NCI-H1436 (cell line): ENCODE measurements around the gene PLEKHM3.

Experiments
- DNase-seq: peaks from one replicate; lab custom pipeline; 2025; lab: John Stamatoyannopoulos, UW

PLEKHM3 gene

GRCh38 chr2:207860685-207861084 lies 164.6 kb downstream of the PLEKHM3 start:
- no peak for DNase-seq

GRCh38 chr2:207855591-207855990 lies 169.7 kb downstream of the PLEKHM3 start:
- DNase-seq = no peak

GRCh38 chr2:207854484-207855440 lies 170.6 kb downstream of the PLEKHM3 start:
- DNase-seq = no peak

- no peak for DNase-seq
Observed at GRCh38 chr2:207852791-207853190, 172.5 kb downstream of the PLEKHM3 start.

GRCh38 chr2:207849443-207849842 lies 175.9 kb downstream of the PLEKHM3 start:
- DNase-seq = no peak

DNA sequence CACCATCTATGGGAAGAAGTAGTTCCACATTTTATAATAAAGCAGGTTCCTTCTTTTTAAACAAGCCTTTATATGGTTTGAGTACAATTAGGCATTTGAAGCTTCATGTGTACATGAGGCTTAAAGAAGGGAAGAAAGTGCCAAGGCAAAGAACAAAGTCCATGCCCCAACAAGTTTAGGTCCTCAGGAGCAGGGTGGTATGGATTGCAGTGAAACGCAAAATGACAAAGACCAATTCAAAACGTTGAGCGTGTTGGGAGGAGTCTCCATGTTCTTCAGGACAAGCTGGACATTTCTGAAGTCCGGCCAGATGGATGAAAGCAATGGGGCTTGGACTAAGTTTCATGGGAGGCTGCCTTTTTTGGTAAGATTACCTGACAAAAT lies 176.8 kb downstream of the PLEKHM3 start:
- no peak for DNase-seq

DNA sequence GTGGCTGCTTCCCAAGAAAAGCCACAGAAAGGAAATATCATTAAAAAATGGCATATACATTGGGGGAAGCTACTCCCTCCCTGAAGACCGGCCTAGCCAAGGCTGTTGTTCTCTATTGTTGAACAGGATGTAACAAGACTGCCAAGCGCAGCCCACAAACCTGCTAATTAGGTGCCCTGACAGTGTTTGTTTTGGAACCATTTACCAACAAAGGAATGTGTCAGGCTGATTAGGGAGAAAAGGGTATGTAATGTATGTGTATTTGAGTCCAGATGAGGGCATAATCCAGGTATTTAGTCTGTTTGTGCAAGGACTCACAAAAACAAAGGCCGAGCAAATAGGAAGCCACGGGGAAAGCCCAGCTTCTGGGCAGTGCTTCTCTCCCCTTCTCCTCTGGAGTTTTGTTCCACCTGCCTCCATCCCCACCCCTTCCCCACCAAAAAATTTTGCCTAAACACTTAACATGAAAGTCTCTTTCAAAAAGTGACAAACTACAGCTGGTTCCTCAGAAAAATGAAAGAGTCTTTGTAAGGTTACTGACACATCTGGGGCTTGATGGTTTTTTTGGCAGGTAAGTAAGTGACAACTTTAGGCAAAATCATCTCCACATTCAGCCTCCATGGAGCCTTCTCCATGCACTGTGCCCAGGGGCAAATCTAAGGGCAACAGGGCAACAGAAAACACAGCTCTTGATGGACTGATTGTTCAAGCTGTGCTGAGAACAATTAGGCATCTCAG lies 177.4 kb downstream of the PLEKHM3 start:
- peak; percentile 70 for DNase-seq

DNA sequence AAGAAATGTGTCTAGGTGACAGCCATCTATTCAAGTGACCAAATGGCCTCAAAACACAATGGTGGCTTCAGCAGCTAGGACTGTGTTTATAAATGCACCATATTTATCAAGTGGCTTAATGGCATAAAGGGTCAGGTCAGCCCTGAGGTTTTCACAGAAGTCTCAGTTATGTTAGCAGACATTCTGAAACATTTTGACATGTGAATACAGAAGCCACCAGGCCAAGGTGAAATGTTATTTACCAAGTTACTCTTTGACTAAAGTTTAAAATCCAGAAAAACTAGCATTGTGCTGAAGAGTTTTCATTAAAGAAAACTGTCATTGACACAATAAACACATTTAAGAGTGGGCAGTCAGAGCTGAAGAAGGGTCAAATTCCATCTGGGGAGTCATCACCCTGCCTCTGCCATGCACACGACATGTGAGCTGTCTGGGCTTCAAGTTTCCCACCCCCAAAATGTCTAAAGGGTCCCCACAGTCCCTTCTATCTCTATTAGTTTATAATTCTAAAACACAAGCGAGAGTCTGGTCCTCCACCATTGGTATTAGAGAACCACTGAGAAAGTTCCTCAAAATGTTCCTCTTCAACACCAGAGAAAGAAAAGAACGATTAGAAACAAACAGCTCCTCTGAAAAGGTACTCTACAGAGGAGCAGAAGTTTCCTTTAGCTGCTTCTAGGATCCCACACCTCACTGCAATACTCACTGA lies 178.1 kb downstream of the PLEKHM3 start:
- no peak for DNase-seq

GRCh38 chr2:207845202-207845864 lies 180.0 kb downstream of the PLEKHM3 start:
- peak; percentile 41 for DNase-seq

DNA sequence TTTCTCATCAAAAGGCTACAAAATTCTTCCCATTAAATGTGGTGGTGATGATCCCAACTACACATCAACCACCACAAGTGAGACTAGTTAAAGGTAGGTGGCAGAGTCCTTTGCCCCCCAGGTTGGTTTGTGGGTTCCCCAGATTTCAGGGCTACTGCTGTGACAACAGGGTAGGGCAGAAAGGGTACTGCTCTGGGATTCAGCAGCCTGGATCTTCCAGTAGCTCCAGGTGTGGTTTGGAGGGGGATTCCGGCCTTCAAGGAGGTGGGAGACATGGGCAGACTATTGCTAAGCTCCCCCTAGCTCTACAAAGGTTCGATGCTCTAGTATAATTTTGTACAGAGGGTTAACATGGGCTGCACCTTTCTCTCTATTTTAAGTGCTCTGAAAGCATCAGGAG lies 180.7 kb downstream of the PLEKHM3 start:
- DNase-seq = no peak

- no peak for DNase-seq
Observed at GRCh38 chr2:207840101-207840500, 185.2 kb downstream of the PLEKHM3 start.

GRCh38 chr2:207839575-207839974 lies 185.8 kb downstream of the PLEKHM3 start:
- DNase-seq = no peak

GRCh38 chr2:207839028-207839427 lies 186.3 kb downstream of the PLEKHM3 start:
- no peak for DNase-seq

DNA sequence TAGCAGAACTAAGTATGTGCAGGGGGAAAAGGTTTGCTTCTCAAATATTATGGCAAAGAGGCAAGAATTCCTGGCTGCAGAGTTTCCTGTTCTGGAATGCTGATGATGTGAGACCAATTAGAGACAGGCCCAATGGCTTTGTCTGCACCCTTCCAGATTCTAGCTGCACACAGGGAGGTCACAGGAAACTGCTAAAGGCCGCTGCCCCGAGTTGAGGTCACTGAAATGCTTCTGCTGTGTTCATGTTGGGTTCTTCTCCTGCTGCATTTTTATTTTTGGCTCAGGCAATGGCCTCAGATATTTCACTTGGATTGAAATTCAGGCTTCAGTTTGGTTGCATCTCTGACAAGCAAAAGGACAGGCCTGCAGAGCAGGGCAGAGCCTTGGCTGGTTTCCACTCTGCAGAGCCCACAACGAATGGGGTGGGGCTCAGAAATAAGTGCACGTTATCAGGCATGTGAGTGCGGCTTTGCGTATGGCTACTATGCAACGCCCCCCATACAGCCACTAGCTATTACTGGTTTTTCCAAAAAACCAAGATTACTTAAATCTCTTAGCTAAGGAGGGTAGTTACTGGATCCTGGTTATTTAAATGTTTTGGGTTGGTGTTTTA lies 188.7 kb downstream of the PLEKHM3 start:
- DNase-seq = no peak

DNA sequence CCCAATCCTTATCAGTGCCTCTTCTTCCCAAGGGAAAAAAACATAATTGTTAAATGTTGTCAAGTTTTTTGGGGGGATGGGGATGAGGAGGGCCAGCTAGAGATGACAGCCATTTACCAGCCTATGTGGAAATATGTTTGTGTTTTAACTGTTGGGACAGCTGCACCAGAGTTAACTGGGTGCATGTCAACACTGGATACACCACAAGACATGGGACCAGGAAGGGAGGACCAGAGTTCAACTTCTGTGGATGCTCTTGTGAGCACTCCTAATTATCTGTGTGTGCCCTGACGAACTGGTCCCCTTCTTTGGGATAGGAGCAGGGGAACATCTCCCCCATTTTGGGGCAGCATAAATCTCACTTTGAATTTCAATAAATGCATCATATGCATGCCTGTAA lies 189.5 kb downstream of the PLEKHM3 start:
- no peak for DNase-seq

DNA sequence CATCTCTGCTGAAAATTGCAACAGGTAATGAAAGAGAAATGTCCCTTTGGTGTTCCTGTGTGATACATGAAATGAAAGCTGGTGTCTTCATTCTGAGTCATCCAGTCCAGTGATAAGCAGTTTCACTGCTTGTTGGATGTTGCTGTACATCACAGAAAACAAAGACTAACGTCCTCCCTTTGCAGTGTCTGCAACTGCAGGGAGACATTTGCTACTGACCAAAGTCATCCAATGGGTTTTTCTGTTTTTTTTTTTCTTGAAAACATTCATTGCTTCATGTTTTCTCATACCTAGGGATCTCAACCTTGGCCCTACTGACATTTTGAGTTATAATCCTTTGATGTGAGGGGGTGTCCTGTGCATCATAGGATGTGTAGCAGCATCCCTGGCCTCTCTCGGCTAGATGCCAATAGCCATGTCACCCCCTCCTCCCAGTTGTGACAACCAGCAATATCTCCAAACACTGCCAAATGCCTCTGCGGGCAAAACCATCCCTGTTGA lies 192.0 kb downstream of the PLEKHM3 start:
- no peak for DNase-seq

DNA sequence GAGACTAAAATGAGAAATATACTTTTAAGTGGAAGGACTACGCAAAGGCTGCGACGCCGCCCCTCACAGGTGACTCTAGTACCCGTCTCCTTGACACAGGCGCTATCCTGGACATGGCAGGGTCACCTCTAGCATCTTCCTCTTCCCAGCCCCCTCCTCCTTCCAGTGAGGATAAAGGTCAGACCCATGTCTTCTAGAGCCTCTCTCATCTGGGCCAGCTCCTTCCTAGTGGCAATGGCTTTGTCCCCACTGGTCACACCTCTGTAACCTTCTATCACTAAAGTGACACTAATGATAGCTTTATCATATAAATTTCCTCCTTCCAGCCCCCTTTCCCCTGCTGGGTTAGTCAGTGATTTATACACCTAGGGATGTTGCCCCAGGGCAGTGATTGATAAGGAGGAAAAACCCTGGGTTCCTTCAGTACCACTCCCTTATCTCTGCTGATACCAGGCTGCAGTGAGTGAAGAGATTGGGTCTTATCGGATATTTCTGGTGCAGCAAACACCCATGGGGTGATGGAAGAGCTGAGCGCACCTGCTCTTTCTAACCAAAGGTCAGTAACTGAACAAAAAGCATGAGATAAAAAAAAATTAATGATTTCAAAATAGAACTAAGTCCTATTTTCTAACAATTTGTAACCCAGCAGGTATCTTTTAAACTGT lies 193.6 kb downstream of the PLEKHM3 start:
- no peak for DNase-seq

DNA sequence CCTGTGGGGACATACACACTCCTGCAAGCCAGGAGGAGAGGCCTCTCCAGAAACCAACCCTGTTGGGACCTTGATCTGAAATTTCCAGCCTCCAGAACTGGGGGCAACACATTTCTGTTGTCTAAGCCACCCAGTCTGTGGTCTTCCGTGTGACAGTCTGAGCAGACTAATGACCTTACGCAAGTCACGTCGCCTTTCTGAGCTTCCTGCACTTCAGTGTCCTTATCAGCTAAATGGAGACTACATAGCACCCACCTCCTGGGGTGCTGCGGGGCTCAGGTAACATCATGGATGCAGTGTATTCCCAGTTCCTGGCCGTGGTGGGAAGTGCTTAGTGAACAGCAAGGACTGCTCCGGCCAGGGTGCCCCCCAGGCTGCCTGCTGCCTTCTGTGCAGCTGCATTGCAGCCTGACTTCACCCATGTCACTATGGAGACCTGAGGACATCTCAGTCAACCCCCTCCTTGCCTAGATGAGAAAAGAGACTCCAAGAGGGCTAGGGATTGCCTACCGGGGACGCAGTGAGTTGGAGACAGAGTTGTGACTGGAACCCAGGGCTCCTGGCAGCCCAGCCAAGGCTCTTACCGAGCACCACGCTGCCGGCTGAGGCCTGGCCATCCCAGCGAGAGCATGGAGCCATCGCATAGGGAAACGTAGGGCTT lies 194.4 kb downstream of the PLEKHM3 start:
- DNase-seq = no peak

- no peak for DNase-seq
Observed at GRCh38 chr2:207828361-207829057, 196.8 kb downstream of the PLEKHM3 start.

DNA sequence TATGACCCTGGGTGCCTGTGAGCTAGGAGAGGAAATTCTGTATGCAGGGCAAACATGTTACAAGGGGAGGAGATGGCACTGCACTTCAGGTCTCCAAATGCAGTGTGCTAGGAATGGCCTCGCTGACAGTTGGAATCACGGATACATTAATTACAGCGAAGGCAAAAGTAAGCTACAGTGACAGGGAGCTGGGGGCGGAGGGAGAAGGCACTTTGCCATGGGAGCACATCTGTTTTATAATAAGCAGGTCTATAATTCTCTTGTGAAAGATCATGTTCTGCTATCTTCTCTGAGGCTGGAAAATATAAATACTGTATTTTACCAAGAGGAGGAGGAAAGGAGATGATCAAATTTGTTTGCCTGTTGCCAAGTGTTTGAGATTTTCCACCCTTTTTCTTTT lies 199.3 kb downstream of the PLEKHM3 start:
- no peak for DNase-seq
